PC-3 (cell line): ENCODE measurements around the gene SYNJ2. TPM values are rescaled to one million over a fixed set of nuclear protein-coding genes. Genes with fewer than 3 reads are reported as not detected.

ENCODE experiments used
- ATAC-seq: fragments of 200-7000 bp; cut with Tn5 transposase; 2 replicates; pipeline ENCODE4 v1.9.1; 2020; ENCODE audit warnings: mild to moderate bottlenecking, moderate library complexity
- BruUV-seq: library from RNA; stranded (reverse); fragments of 400-500 nt; replicated peaks from 2 replicates; lab custom pipeline; 2021; lab: Mats Ljungman, UMichigan
- CTCF ChIA-PET: fragments of 300-600 bp; sonication (Branson Sonifier 250); formaldehyde crosslinking; loops from one replicate; lab custom pipeline; 2022; ENCODE audit warnings: antibody characterized with exemption; lab: Charles Lee
- POLR2A ChIA-PET: fragments of 300-600 bp; sonication (Branson Sonifier 250); formaldehyde crosslinking; loops from one replicate; lab custom pipeline; 2022; ENCODE audit warnings: antibody characterized with exemption; ENCODE audit not compliant: unreplicated experiment; lab: Charles Lee
- DNase-seq: peaks from one replicate; pipeline ENCODE4 v3.0.0-alpha.2; 2015
- H2AFZ ChIP-seq: fragments of 300-600 bp; sonication (generic); 2 replicates; pipeline ENCODE4 v1.6.0; 2016; ENCODE audit warnings: antibody characterized with exemption, low read length
- H3F3A ChIP-seq: fragments of 300-600 bp; sonication (generic); one replicate; pipeline ENCODE4 v1.6.0; 2017; ENCODE audit warnings: antibody characterized with exemption, low read length, control low read depth, mild to moderate bottlenecking; ENCODE audit not compliant: unreplicated experiment
- H3K27ac ChIP-seq: fragments of 300-600 bp; sonication (generic); 2 replicates; pipeline ENCODE4 v1.5.1; 2016; ENCODE audit warnings: mild to moderate bottlenecking, low read length
- H3K27me3 ChIP-seq: fragments of 300-600 bp; sonication (generic); 2 replicates; pipeline ENCODE4 v1.6.1; 2016; ENCODE audit warnings: low read length, mixed read lengths
- H3K36me3 ChIP-seq: fragments of 300-600 bp; sonication (generic); 2 replicates; pipeline ENCODE4 v1.6.1; 2016; ENCODE audit warnings: low read depth, mixed run types, low read length, mixed read lengths
- H3K4me1 ChIP-seq: fragments of 300-600 bp; sonication (generic); 2 replicates; pipeline ENCODE4 v1.5.1; 2016; ENCODE audit warnings: low read length; ENCODE audit not compliant: insufficient read depth
- H3K4me2 ChIP-seq: fragments of 300-600 bp; sonication (generic); 2 replicates; pipeline ENCODE4 v1.6.0; 2016; ENCODE audit warnings: low read length
- H3K4me3 ChIP-seq: fragments of 300-600 bp; sonication (generic); 2 replicates; pipeline ENCODE4 v1.5.1; 2016; ENCODE audit warnings: mild to moderate bottlenecking, low read length, mixed read lengths
- H3K79me2 ChIP-seq: fragments of 300-600 bp; sonication (generic); 2 replicates; pipeline ENCODE4 v1.6.1; 2017; ENCODE audit warnings: low read length, mixed read lengths
- H3K9ac ChIP-seq: fragments of 300-600 bp; sonication (generic); 2 replicates; pipeline ENCODE4 v1.6.0; 2016; ENCODE audit warnings: mild to moderate bottlenecking, low read length
- H3K9me2 ChIP-seq: fragments of 300-600 bp; sonication (generic); replicated peaks from 2 replicates; pipeline ENCODE4 v1.6.1; 2016; ENCODE audit warnings: mixed run types, low read length, mixed read lengths
- H3K9me3 ChIP-seq: fragments of 300-600 bp; sonication (generic); 2 replicates; pipeline ENCODE4 v1.6.1; 2016; ENCODE audit warnings: low read length, mixed read lengths
- H4K20me1 ChIP-seq: fragments of 300-600 bp; sonication (generic); 2 replicates; pipeline ENCODE4 v1.6.1; 2016; ENCODE audit warnings: low read length, mixed read lengths
- CTCF ChIP-seq: fragments of 300-600 bp; sonication (generic); conservative IDR thresholded peaks from 2 replicates; pipeline ENCODE4 v1.5.1; 2017; ENCODE audit warnings: antibody characterized with exemption, low read depth, mild to moderate bottlenecking, low read length
- EZH2 ChIP-seq: fragments of 300-600 bp; sonication (generic); IDR thresholded peaks from one replicate; pipeline ENCODE4 v1.6.1; 2017; ENCODE audit warnings: antibody characterized with exemption, mild to moderate bottlenecking, low read length; ENCODE audit not compliant: unreplicated experiment
- EZH2phosphoT487 ChIP-seq: fragments of 300-600 bp; sonication (generic); IDR thresholded peaks from 2 replicates; pipeline ENCODE4 v1.6.1; 2018; ENCODE audit warnings: mild to moderate bottlenecking, antibody characterized with exemption, low read length, borderline replicate concordance
- intact Hi-C: fragments of 100-400 bp; cut with micrococcal nuclease; formaldehyde crosslinking; loops from 2 replicates; pipeline ENCODE4 v1.9.0; 2023
- total RNA-seq: library from RNA; depleted of rRNA; stranded (reverse); fragments of >200 nt; gene quantifications from 2 replicates; pipeline ENCODE4 v1.2.3, GENCODE V29; 2014

Gene SYNJ2
- total RNA-seq, 1 experiment from 2014 or later, result 21.5 TPM

- intact Hi-C loops, result no loop called here
- no peak for TF ChIP-seq EZH2phosphoT487
- TF ChIP-seq CTCF, result no peak
- TF ChIP-seq EZH2, result no peak
- H3K4me1 ChIP-seq, result no peaks in the 10 kb centered on the region
- no TSS peak for BruUV-seq
- no peaks in the 10 kb centered on the region for H3K27me3 ChIP-seq
- no peaks in the 10 kb centered on the region for H3K79me2 ChIP-seq
- H3K27ac ChIP-seq, result no peak overlapping the region
- ChIA-PET CTCF (no interaction called here), POLR2A (no interaction called here)
- H3K9me3 ChIP-seq, result no peaks in the 10 kb centered on the region
- no peak for DNase-seq
- H3K9me2 ChIP-seq, result no peaks in the 10 kb centered on the region
- H3F3A ChIP-seq, result no peaks in the 10 kb centered on the region
- no peak for ATAC-seq
- H3K36me3 ChIP-seq, result no peaks in the 10 kb centered on the region
- H3K4me2 ChIP-seq, result no peak overlapping the region
- no peak overlapping the region for H3K9ac ChIP-seq
- H3K4me3 ChIP-seq, result no peak overlapping the region
- H2AFZ ChIP-seq, result no peak overlapping the region
- no peaks in the 10 kb centered on the region for H4K20me1 ChIP-seq
Measured at GRCh38 chr6:158115102-158115501, 133.4 kb downstream of the SYNJ2 start.

DNA sequence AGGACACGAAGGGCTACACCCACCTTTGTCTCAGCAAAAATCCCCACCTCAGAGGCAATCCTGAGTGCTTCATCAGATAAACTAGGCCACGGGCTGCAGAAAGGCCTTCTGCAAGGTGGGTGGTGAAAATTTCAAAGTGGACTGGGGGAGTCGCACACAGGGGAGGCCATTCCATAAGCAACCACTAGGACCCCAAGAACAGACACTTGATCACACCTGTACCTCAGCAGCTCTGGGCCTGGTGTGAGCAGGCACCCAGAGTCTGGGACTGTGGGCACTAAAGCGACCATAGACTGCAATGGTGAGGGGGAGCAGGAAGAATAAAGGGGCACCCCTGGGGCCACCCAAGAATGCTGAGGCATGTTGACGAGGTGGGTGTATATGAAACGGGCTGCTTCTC lies 133.8 kb downstream of the SYNJ2 start:
- ChIA-PET CTCF (no interaction called here), POLR2A (no interaction called here)
- Histone ChIP-seq H2AFZ (no peak overlapping the region), H3K9me3 (no peaks in the 10 kb centered on the region), H3K9me2 (no peaks in the 10 kb centered on the region), H3K4me1 (no peaks in the 10 kb centered on the region), H3K36me3 (no peaks in the 10 kb centered on the region), H3F3A (no peaks in the 10 kb centered on the region), H3K27ac (no peak overlapping the region), H3K4me2 (no peak overlapping the region), H3K27me3 (no peaks in the 10 kb centered on the region), H3K9ac (no peak overlapping the region), H3K79me2 (no peaks in the 10 kb centered on the region), H4K20me1 (no peaks in the 10 kb centered on the region), H3K4me3 (no peak overlapping the region)
- ATAC-seq, result no peak
- DNase-seq, result no peak
- intact Hi-C loops, result no loop called here
- no TSS peak for BruUV-seq
- TF ChIP-seq EZH2phosphoT487, result no peak
- TF ChIP-seq EZH2, result no peak
- no peak for TF ChIP-seq CTCF

GRCh38 chr6:158118886-158119285 lies 137.2 kb downstream of the SYNJ2 start:
- Histone ChIP-seq H3K4me2 (no peak overlapping the region), H3K36me3 (no peaks in the 10 kb centered on the region), H2AFZ (no peak overlapping the region), H3K9me3 (no peaks in the 10 kb centered on the region), H3K4me1 (peaks cover 13% of the 10 kb centered on the region), H3K9ac (no peak overlapping the region), H3K27ac (no peak overlapping the region), H3K4me3 (no peak overlapping the region), H3K9me2 (no peaks in the 10 kb centered on the region), H3K79me2 (no peaks in the 10 kb centered on the region), H3F3A (no peaks in the 10 kb centered on the region), H4K20me1 (no peaks in the 10 kb centered on the region), H3K27me3 (no peaks in the 10 kb centered on the region)
- ChIA-PET POLR2A (no interaction called here), CTCF (no interaction called here)
- intact Hi-C loops, result no loop called here
- TF ChIP-seq EZH2phosphoT487, result no peak
- no peak for TF ChIP-seq CTCF
- TF ChIP-seq EZH2, result no peak
- ATAC-seq, result no peak
- no peak for DNase-seq
- BruUV-seq, result no TSS peak
